GM18873 (cell line): Measurements from ENCODE around the gene ICAM4.

Experiments
- ATAC-seq: cut with Tn5 transposase; IDR thresholded peaks from one replicate; pipeline ENCODE4 v1.9.1; 2021; ENCODE audit warnings: mild to moderate bottlenecking, moderate library complexity, moderate number of reproducible peaks; ENCODE audit not compliant: unreplicated experiment, low FRiP score

ICAM4 gene

GRCh38 chr19:10317045-10317856, 30.5 kb downstream of the ICAM4 start:
- ATAC-seq = no peak

GRCh38 chr19:10317857-10318462, 31.2 kb downstream of the ICAM4 start:
- no peak for ATAC-seq

GRCh38 chr19:10318807-10319682, 32.3 kb downstream of the ICAM4 start:
- no peak for ATAC-seq

- no peak for ATAC-seq
Observed at GRCh38 chr19:10320602-10321416, 34.1 kb downstream of the ICAM4 start.

GRCh38 chr19:10321417-10321797, 34.7 kb downstream of the ICAM4 start:
- ATAC-seq = no peak

- no peak for ATAC-seq
Observed at GRCh38 chr19:10321874-10322835, 35.4 kb downstream of the ICAM4 start.

GRCh38 chr19:10325732-10326131, 39.0 kb downstream of the ICAM4 start:
- no peak for ATAC-seq

- no peak for ATAC-seq
Observed at GRCh38 chr19:10327793-10328192, 41.0 kb downstream of the ICAM4 start.

- ATAC-seq = no peak
Observed at GRCh38 chr19:10328558-10329429, 42.0 kb downstream of the ICAM4 start.

GRCh38 chr19:10329555-10329954, 42.8 kb downstream of the ICAM4 start:
- ATAC-seq = no peak

- ATAC-seq = no peak
Observed at GRCh38 chr19:10332158-10332964, 45.6 kb downstream of the ICAM4 start.

- peak; percentile 71 for ATAC-seq
Observed at GRCh38 chr19:10332965-10333757, 46.4 kb downstream of the ICAM4 start, which contains the start of gene RAVER1. Gene RAVER1, minus strand, starts transcription at chr19:10333529. Its CDS starts 22 bp downstream, at chr19:10333507.

- no peak for ATAC-seq
Observed at GRCh38 chr19:10333758-10334587, 47.2 kb downstream of the ICAM4 start.

GRCh38 chr19:10334588-10335351, 48.0 kb downstream of the ICAM4 start:
- ATAC-seq = no peak
